Measurements from ENCODE around the gene NFIC. TPM values are rescaled to one million over a fixed set of nuclear protein-coding genes. Genes with fewer than 3 reads are reported as not detected.
A peak's percentile ranks its signal among the peaks of the same experiment; 100 is the strongest.

The NFIC gene
- total and polyA plus RNA-seq, 4 experiments from 2014 or later: 1.9 to 30.9 (median 24.6) TPM

DNA sequence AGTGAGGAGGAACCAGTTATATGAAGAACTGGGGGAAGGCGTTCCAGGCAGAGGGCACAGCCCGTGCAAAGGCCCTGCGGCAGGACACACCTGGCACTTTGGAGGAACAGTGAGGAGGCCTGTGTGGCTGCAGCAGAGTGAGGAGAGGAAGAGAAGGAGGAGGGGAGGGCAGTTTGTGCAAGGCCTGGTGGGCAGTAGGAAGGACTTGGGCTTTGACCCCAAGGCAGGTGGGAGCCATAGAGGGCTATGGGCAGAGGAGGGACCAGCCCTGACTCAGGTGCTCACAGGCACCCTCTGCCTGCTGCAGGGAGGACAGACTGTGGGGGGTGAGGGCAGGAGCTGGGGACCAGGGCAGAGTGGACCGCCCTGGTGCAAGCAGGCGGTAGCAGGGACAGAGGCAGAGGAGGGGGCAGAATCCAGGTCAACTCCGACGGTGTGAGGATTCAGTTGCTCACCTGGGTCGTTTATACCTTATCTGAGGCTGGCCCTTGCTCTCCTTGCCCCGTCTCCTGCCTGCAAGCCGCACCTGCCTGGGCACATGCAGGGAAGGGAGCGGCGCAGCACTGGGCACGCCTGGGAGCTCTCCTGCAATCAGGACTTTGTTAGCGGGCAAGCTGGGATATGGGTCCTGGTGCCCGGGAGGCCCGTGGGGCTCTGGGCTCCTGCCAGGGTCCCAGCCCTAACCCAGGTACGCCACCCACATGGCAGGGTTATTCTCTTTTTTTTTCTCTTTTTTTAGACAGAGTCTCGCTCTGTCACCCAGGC, 34.8 kb downstream of the NFIC start:
- ChIA-PET POLR2A (ENCODE audit: partially characterized antibody) (no interaction called here), CTCF (ENCODE audit: partially characterized antibody) (no interaction called here)
- Mint-ChIP-seq H3K27ac (peak overlapping the region in 2 of 7 donors; percentile 29), H3K36me3 (peaks cover 7% of the 10 kb centered on the region in 2 donors), H3K4me1 (peaks cover 0 to 4% (median 1%) of the 10 kb centered on the region in 4 donors), H3K27me3 (no peaks in the 10 kb centered on the region), H3K4me3 (no peak overlapping the region), H3K9me3 (peaks cover 0 to 2% (median 0%) of the 10 kb centered on the region in 8 donors)
- Histone ChIP-seq H3K27ac (ENCODE audit: low read depth, low read length) (no peak overlapping the region), H3K9me3 (ENCODE audit: control insufficient read depth in 1 of 2, low read length in 2 of 2) (no peaks in the 10 kb centered on the region), H3K36me3 (ENCODE audit: insufficient read depth, low read length) (peaks cover 2% of the 10 kb centered on the region), H3K27me3 (ENCODE audit: insufficient read depth, low read length) (no peaks in the 10 kb centered on the region), H3K4me1 (ENCODE audit: insufficient read depth, low read length) (no peaks in the 10 kb centered on the region), H3K4me3 (ENCODE audit: low read length in 2 of 2) (no peak overlapping the region)
- intact Hi-C loops (cut with micrococcal nuclease): no loop called here
- DNase-seq: no peak

- DNase-seq: no peak
- Mint-ChIP-seq H3K4me1 (peaks cover 0 to 6% (median 0%) of the 10 kb centered on the region in 4 donors), H3K27ac (peak overlapping the region in 1 of 7 donors; percentile 15), H3K36me3 (peaks cover 7% of the 10 kb centered on the region in 2 donors), H3K9me3 (peaks cover 0 to 2% (median 0%) of the 10 kb centered on the region in 8 donors), H3K4me3 (peak overlapping the region in 1 of 8 donors; percentile 35), H3K27me3 (no peaks in the 10 kb centered on the region)
- CTCF ChIA-PET (ENCODE audit: partially characterized antibody): no interaction called here
- intact Hi-C loops (cut with micrococcal nuclease): no loop called here
- Histone ChIP-seq H3K27me3 (ENCODE audit: insufficient read depth, low read length) (no peaks in the 10 kb centered on the region), H3K4me1 (ENCODE audit: insufficient read depth, low read length) (no peaks in the 10 kb centered on the region), H3K27ac (ENCODE audit: low read depth, low read length) (no peak overlapping the region), H3K36me3 (ENCODE audit: insufficient read depth, low read length) (no peaks in the 10 kb centered on the region), H3K9me3 (ENCODE audit: control insufficient read depth in 1 of 2, low read length in 2 of 2) (no peaks in the 10 kb centered on the region), H3K4me3 (ENCODE audit: low read length in 2 of 2) (no peak overlapping the region)
- POLR2A ChIA-PET (ENCODE audit: partially characterized antibody): no interaction called here
Observed at GRCh38 chr19:3402631-3403443, 36.5 kb downstream of the NFIC start.

DNA sequence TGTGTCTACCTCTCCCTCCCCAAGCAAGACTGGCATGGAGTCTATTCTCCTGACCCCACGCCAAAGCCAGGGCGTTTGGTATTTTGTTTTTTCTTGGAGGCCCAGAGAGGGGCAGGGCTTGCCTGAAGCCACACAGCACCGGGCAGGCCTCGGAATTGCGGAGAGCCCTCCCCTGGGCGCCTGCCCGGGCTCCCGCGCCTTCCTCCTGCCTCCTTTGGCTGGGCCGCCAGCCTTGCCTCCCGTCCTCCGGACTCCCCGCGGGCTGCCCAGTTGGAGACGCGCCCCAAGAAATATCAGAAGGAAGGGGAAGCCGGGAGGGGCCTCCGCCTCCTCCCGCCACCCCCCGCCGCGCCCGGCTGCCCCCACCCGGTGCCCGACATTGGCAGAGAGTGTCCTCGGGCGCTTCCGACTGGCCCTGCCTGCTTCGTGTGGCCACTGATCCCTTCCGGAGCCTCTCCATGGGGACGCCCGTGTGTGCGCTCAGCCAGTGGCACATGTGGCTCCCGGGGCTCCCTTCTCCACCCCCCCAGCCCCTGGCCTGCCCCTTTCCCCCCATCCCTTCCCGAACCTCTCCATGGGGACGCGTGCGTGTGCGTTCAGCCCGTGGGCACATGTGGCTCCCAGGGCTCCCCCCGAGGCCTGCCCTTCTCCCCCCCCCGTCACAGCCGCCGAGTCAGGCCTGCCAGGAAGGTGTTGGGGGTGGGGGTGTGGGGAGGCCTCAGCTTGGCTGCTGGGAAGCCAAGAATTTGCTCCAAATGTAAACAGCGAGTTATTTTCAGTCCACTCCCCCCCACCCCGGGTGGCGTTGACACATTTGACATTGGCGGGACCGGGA, 37.3 kb downstream of the NFIC start:
- DNase-seq: no peak
- intact Hi-C loops (cut with micrococcal nuclease): no loop called here
- Mint-ChIP-seq H3K27me3 (no peaks in the 10 kb centered on the region), H3K4me1 (peaks cover 0 to 6% (median 0%) of the 10 kb centered on the region in 4 donors), H3K9me3 (peaks cover 0 to 2% (median 0%) of the 10 kb centered on the region in 8 donors), H3K27ac (no peak overlapping the region), H3K4me3 (no peak overlapping the region), H3K36me3 (peaks cover 6 to 7% of the 10 kb centered on the region in 2 donors)
- Histone ChIP-seq H3K27me3 (ENCODE audit: insufficient read depth, low read length) (no peaks in the 10 kb centered on the region), H3K9me3 (ENCODE audit: control insufficient read depth in 1 of 2, low read length in 2 of 2) (no peaks in the 10 kb centered on the region), H3K4me1 (ENCODE audit: insufficient read depth, low read length) (no peaks in the 10 kb centered on the region), H3K36me3 (ENCODE audit: insufficient read depth, low read length) (no peaks in the 10 kb centered on the region), H3K27ac (ENCODE audit: low read depth, low read length) (no peak overlapping the region), H3K4me3 (ENCODE audit: low read length in 2 of 2) (no peak overlapping the region)
- ChIA-PET POLR2A (ENCODE audit: partially characterized antibody) (no interaction called here), CTCF (ENCODE audit: partially characterized antibody) (no interaction called here)

GRCh38 chr19:3404324-3405260, 38.2 kb downstream of the NFIC start:
- Histone ChIP-seq H3K4me3 (ENCODE audit: low read length in 2 of 2) (no peak overlapping the region), H3K27ac (ENCODE audit: low read depth, low read length) (no peak overlapping the region), H3K27me3 (ENCODE audit: insufficient read depth, low read length) (no peaks in the 10 kb centered on the region), H3K36me3 (ENCODE audit: insufficient read depth, low read length) (no peaks in the 10 kb centered on the region), H3K4me1 (ENCODE audit: insufficient read depth, low read length) (no peaks in the 10 kb centered on the region), H3K9me3 (ENCODE audit: control insufficient read depth in 1 of 2, low read length in 2 of 2) (no peaks in the 10 kb centered on the region)
- intact Hi-C loops (cut with micrococcal nuclease): no loop called here
- Mint-ChIP-seq H3K27me3 (no peaks in the 10 kb centered on the region), H3K9me3 (peaks cover 0 to 2% (median 0%) of the 10 kb centered on the region in 8 donors), H3K4me1 (peaks cover 0 to 6% (median 0%) of the 10 kb centered on the region in 4 donors), H3K4me3 (no peak overlapping the region), H3K36me3 (peaks cover 9 to 10% of the 10 kb centered on the region in 2 donors), H3K27ac (no peak overlapping the region)
- no peak for DNase-seq
- ChIA-PET POLR2A (ENCODE audit: partially characterized antibody) (no interaction called here), CTCF (ENCODE audit: partially characterized antibody) (no interaction called here)

DNA sequence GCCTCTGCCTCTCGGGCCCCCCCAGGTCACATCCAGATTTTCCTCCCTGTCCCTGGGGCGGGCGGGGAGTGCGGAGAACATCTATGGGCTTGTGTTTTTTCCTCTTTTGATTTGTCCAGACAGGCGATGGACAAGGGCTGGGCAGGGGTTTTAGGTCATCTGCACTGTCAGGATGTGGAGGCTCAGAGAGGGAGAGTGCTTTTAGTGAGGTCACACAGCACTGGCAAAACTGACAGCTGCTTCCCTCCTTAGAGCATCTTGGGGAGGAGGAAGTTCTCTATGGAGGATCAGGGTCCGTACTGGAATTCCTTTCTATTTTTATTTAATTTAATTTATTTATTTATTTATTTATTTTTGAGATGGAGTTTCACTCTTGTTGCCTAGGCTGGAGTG, 38.9 kb downstream of the NFIC start:
- Histone ChIP-seq H3K27me3 (ENCODE audit: insufficient read depth, low read length) (no peaks in the 10 kb centered on the region), H3K36me3 (ENCODE audit: insufficient read depth, low read length) (no peaks in the 10 kb centered on the region), H3K9me3 (ENCODE audit: control insufficient read depth in 1 of 2, low read length in 2 of 2) (no peaks in the 10 kb centered on the region), H3K4me3 (ENCODE audit: low read length in 2 of 2) (no peak overlapping the region), H3K4me1 (ENCODE audit: insufficient read depth, low read length) (no peaks in the 10 kb centered on the region), H3K27ac (ENCODE audit: low read depth, low read length) (no peak overlapping the region)
- no peak for DNase-seq
- Mint-ChIP-seq H3K4me3 (no peak overlapping the region), H3K36me3 (peaks cover 10 to 11% of the 10 kb centered on the region in 2 donors), H3K9me3 (peaks cover 0 to 2% (median 0%) of the 10 kb centered on the region in 8 donors), H3K27ac (no peak overlapping the region), H3K4me1 (peaks cover 0 to 6% (median 0%) of the 10 kb centered on the region in 4 donors), H3K27me3 (no peaks in the 10 kb centered on the region)
- intact Hi-C loops (cut with micrococcal nuclease): no loop called here
- ChIA-PET CTCF (ENCODE audit: partially characterized antibody) (no interaction called here), POLR2A (ENCODE audit: partially characterized antibody) (no interaction called here)

GRCh38 chr19:3406571-3407111, 40.3 kb downstream of the NFIC start:
- Histone ChIP-seq H3K9me3 (ENCODE audit: control insufficient read depth in 1 of 2, low read length in 2 of 2) (no peaks in the 10 kb centered on the region), H3K4me3 (ENCODE audit: low read length in 2 of 2) (no peak overlapping the region), H3K4me1 (ENCODE audit: insufficient read depth, low read length) (no peaks in the 10 kb centered on the region), H3K27ac (ENCODE audit: low read depth, low read length) (no peak overlapping the region), H3K27me3 (ENCODE audit: insufficient read depth, low read length) (no peaks in the 10 kb centered on the region), H3K36me3 (ENCODE audit: insufficient read depth, low read length) (no peaks in the 10 kb centered on the region)
- intact Hi-C loops (cut with micrococcal nuclease): no loop called here
- H3K27me3 Mint-ChIP-seq: no peaks in the 10 kb centered on the region
- H3K36me3 Mint-ChIP-seq: peaks cover 10 to 12% of the 10 kb centered on the region in 2 donors
- DNase-seq: no peak
- ChIA-PET POLR2A (ENCODE audit: partially characterized antibody) (no interaction called here), CTCF (ENCODE audit: partially characterized antibody) (no interaction called here)
- H3K4me1 Mint-ChIP-seq: peaks cover 0 to 6% (median 0%) of the 10 kb centered on the region in 4 donors
- H3K4me3 Mint-ChIP-seq: no peak overlapping the region
- H3K27ac Mint-ChIP-seq: peak overlapping the region in 2 of 7 donors; percentile 32 to 60
- peaks cover 0 to 2% (median 0%) of the 10 kb centered on the region in 8 donors for H3K9me3 Mint-ChIP-seq
